Activated CD4-positive, CD25-positive, alpha-beta regulatory T cell treated with anti-CD3 and anti-CD28 coated beads, Interleukin-2, amount 50 U/mL, for 16 hours (primary cell): ENCODE data around the gene IQCB1.
"Not testable (repeated sequence)": the region's sequence is repeated elsewhere in the genome, so short reads cannot be mapped to it uniquely, and the experiment has no call there.

ENCODE experiments used
- DNase-seq: peaks from one replicate; pipeline ENCODE4 v3.0.0-alpha.2; 2020; ENCODE audit warnings: low read depth, low spot score

The IQCB1 gene, protein sequence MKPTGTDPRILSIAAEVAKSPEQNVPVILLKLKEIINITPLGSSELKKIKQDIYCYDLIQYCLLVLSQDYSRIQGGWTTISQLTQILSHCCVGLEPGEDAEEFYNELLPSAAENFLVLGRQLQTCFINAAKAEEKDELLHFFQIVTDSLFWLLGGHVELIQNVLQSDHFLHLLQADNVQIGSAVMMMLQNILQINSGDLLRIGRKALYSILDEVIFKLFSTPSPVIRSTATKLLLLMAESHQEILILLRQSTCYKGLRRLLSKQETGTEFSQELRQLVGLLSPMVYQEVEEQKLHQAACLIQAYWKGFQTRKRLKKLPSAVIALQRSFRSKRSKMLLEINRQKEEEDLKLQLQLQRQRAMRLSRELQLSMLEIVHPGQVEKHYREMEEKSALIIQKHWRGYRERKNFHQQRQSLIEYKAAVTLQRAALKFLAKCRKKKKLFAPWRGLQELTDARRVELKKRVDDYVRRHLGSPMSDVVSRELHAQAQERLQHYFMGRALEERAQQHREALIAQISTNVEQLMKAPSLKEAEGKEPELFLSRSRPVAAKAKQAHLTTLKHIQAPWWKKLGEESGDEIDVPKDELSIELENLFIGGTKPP

DNA sequence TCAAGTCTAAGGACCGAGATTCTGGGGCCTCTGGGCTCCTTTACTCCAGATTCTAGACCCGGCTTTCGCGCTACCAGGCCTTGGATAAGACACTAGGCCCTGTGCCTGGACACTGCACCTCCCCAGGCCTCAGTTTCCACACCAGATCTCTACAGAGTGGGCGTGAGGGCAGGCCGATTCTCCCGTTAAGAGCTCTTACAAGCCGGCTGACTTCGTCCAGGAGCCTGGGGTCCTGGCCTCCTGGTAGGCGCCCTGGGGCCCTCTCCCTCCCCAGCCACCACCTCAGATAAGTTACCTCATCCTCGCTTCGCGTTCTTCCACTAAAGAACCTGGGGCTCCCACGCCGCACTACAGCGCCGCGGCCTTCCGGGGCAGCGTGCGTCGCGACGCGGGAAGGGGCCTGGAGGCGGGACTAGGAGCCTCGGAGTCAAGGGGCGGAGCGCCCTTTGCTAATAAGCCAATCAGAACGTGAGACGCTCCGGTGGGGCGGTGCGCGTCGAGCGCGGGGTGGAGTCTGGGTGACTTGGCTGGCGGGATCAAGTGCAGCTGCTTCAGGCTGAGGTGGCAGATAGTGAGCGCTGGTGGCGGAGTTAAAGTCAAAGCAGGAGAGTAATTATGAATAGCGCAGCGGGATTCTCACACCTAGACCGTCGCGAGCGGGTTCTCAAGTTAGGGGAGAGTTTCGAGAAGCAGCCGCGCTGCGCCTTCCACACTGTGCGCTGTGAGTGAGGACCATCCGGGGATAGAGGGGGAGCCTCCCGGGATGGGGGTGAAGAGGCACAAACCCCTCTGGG is at the start of gene IQCB1, which contains the start of gene EAF2:
IQCB1 (minus strand) TSS at position 390 of the 794 bp plus-strand sequence. CDS start 6,100 bp downstream, outside the sequence.
EAF2 (plus strand) TSS at position 539 of the 794 bp plus-strand sequence; CDS start at position 616, 77 bp downstream.
- DNase-seq: peak; percentile 90

DNA sequence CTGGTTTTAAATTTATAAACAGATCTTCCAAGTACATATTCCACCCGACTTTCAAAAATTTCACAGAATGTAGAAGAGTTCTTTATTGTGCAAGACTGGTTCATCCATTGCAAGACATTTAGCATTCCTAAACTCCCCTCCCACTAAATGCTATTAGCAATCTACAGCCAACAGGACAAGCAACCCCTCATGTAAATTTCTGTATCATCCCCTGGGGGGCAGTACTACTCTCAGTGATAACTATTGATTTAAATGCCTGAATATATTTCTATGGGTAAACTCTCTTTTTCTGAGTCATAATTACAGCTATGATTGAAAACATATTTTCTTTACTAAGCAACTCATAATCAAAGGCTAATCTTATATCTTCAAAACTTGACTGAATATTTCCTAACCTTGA is 48.6 kb upstream of the IQCB1 start:
- DNase-seq: no peak

DNA sequence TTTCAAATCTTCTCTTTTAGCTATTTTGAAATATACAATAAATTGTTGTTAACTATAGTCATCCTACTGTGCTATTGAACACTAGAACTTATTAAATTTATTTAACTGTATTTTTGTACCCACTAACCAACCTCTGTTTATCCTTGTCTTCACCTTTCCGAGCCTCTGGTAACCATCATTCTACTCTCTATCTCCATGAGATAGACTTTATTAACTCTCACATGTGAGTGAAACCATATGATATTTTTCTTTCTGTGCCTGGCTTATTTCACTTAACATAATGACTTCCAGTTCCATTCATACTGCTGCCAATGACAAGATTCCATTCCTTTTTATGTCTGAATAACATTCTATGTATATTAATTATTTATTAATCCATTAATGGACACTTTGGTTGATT is 43.6 kb upstream of the IQCB1 start:
- no peak for DNase-seq

DNA sequence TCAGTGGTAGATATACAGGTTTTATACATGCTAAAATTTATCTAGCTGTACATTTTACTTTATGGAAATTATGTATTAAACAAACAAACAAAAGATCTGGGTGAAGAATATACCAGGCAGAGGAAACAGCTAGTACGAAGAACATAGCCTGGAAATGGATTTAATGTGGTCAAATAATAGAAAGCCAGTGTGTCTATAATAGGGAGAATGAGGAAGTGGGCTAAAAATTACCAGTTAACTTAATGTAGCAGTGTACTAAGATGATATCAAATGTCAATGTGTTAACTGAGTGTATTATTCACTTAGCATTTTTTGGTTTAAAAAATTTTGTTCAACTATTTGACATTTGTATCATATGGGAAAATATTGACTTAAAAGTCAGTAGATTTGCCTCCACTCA is 36.6 kb upstream of the IQCB1 start:
- no peak for DNase-seq

DNA sequence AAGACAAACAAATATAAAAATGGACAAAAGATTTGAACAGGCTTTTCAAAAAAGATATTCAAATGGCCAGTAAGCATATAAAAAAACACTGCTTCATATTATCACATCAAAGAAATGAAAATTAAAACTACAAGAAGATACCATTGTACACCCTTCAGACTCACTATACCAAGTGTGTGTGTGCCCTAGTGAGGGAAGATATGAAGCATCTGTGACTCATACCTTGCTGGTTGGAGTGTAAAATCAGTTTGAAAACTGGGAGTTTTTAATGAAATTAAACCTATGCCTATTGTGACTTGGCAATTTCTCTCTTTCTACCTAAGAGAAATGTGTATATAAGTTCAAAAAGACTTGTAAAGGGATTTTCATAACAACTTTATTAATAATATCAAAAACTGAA is 35.9 kb upstream of the IQCB1 start:
- DNase-seq: no peak

DNA sequence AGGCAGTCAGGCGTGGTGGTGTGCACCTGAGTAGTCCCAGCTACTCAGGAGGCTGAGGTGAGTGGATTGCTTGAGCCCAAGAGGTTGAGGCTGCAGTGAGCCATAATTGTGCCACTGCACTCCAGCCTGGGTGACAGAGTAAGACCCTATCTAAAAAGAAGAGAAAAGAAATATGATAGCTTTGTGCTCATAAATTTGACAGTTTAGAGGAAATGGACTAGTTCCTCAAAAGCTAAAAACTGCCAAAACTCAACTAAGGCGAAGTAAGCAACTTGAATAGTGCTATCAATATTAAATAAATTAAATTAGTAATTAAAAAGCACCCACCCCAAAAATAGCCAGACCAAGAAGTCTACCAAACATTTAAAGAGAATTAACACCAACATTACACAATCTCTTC is 34.9 kb upstream of the IQCB1 start:
- no peak for DNase-seq

DNA sequence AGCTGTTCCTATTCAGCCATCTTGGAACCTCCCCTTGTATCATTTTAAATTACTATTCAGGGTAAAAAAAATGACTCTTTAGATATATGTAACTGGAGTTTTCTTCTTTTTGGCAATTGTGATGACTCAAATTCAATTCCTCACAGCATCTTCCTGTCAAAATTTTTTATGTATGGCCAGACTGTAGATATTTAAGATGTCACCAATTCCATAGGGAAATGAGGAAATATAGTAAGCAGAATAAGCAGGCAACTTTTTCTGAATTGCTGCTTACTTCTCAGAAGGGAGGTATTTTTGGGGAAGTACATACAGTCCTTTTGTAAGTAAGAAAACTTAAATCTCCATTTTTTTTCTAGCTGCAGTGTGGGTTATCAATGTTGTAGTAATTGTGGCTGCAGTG is 28.9 kb upstream of the IQCB1 start:
- no peak for DNase-seq

DNA sequence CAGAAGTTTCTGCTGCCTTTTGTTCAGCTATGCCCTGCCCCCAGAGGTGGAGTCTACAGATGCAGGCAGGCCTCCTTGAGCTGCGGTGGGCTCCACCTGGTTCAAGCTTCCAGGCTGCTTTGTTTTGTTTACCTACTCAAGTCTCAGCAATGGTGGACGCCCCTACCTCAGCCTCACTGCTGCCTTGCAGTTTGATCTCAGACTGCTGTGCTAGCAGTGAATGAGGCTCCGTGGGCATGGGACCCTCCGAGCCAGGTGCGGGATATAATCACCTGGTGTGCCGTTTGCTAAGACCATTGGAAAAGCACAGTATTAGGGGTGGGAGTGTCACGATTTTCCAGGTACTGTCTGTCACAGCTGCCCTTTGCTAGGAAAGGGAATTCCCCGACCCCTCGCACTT is 28.4 kb upstream of the IQCB1 start:
- not testable (repeated sequence) for DNase-seq

DNA sequence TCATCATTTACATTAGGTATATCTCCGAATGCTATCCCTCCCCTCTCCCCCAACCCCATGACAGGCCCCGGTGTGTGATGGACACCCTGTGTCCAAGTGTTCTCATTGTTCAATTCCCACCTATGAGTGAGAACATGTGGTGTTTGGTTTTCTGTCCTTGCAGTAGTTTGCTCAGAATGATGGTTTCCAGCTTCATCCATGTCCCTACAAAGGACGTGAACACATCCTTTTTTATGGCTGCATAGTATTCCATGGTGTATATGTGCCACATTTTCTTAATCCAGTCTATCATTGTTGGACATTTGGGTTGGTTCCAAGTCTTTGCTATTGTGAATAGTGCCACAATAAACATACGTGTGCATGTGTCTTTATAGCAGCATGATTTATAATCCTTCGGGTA is 22.9 kb upstream of the IQCB1 start:
- DNase-seq: not testable (repeated sequence)

DNA sequence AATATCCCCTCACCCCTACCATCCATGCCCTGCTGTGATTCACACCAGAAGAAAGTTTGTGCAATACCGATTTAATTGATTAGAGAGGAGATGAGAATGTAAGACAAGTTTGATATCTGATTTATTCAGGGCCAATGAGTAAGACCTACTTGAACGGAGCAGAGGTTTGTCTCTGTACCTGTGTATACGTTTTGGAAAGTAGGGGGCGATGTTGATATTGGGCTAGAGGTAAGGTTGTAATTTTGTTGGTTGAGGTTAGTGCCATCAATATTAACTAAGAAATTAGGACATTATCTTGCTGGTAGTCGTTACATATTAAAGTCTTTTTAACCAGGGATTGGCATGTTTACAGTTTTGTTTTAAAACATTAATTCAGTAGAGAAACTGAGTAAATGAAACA is 20.7 kb upstream of the IQCB1 start:
- no peak for DNase-seq

DNA sequence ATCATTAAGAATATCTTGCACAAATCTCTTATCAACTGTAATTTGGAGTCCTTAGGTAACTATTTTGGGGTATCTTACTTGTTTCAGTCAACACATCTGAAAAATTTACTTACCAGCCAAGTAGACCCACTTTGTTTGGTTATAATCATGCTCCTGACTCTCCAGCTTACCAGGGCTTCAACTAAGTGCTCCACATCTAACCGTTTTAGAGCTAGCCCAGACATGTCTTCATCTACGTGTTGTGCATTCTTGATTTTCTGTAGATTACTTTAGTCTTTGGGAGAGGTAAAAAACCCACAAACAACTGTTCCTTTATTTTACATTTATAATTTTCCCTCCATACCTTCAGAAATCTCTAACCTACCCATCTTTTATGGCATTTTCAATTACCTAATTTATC is 17.4 kb upstream of the IQCB1 start:
- DNase-seq: no peak

DNA sequence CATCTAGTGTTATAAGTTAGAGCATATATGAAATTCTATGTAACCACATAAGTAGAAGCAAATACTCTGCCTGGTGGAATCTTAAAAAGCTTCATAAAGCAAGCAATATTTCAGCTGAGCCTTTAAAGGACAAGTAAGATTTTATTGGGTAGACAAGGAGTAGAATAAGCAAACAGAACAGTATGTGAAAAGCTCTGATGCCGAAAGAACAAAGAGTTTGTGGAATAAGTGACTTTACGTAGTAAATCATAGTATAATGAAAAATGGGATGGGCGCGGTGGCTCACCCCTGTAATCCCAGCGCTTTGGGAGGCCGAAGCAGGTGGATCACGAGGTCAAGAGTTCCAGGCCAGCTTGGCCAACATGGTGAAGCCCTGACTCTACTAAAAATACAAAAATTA is 10.0 kb upstream of the IQCB1 start:
- no peak for DNase-seq

DNA sequence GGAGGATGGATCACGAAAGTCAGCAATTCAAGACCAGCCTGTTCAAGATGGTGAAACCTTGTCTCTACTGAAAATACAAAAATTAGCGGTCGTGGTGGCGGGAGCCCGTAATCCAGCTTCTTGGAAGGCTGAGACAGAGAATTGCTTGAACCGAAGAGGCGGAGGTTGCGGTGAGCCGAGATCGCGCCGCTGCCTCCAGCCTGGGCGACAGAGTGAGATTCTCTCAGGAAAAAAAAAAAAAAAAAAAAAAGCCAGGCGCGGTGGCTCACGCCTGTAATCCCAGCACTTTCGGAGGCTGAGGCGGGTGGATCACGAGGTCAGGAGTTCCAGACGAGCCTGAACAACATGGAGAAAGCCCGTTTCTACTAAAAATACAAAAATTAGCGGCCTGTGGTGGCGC is 5.1 kb upstream of the IQCB1 start:
- no peak for DNase-seq

DNA sequence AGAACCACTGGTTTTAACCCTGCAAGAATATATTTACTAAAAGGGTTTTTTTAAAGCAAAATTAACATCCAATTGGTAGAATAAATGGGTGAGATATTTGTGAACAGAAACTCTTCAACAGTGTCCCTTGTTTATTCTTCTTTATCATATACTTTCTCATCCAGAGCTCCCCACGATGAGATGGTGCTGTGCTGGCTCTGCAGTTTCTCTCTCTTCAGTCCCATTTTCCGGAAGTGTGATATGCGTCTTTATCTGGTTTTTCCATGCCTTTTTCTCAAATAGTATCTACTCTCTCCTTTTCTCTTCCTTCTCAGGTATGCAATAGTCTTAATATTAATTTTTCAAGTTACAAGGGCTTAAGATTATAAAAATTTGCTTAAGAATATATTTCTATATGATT is 1.6 kb upstream of the IQCB1 start:
- no peak for DNase-seq

DNA sequence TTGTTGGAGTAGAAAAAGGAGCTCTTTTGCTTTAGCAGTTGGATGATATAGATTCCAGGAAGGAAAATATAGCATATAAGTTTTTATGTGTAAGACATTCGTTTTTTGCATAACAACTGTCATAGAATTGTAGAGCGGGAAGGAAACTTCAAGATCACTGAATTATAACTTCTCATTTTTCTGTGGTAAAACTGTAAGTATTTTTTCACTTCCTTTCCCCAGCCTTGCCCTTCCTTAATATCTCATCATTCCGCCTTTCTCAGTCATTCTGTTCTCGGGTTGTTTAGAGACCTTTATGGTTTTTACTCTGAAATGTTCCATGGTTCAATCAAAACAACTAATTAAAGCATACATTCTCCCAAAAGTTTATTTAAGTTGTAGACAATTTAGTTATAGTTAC is 1.2 kb upstream of the IQCB1 start:
- DNase-seq: no peak

DNA sequence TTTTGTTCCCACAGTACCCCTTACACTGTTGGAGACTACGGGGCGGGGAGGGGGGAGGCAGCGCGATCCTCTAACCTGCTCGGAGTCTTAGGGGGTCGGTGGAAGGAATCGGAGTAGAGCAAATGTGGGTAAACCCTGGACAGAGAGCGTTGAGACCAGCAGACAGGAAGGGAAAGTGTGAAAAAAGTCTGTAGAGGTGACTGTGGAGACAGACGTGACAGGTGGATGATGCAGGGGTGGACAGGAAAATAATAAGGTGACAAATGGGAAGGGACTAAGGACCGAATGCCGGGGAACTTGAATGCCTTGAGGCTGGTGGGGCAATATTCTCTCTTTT is 573 bp upstream of the IQCB1 start:
- DNase-seq: no peak

DNA sequence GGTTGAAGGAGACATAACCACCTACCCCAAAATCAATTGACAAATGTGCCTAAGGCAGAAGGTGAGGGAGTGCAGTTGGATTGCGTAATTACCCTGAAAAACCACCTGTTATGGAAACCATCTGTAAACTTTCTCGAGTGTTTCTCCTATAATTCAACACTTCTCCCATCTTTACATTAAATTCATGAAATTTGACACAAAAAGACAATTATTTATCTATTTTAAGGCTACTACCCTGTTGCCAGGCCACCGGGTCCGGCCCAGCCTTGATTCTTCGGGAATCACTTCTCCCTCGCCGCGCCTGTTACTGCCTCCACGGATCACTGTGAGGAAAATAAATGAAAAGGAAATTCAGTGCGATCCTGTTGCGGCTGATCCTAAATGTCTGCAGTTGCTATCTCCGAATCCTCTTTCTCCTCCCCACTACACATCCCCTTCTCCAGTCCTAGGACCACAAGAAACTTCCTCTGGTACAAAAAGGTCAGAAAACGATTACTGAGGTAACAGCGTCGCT is 646 bp downstream of the IQCB1 start:
- DNase-seq: no peak

DNA sequence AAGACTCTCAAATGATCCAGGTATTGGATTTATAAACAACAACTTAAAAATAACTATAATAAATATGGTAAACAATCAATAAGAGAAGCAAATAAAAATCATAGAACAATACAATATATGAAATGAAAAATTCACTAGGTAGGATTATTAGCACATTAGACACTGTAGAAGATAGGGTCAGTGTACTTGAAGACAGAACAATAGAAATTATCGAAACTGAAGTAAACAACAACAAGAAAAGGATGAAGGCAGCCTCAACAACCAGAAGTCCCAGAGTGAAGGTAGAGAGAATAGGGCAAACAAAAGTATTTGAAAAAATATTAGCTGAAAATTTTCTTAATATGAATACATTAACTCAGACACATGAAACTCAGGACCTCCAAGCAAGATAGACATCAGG is 11.9 kb downstream of the IQCB1 start:
- no peak for DNase-seq

DNA sequence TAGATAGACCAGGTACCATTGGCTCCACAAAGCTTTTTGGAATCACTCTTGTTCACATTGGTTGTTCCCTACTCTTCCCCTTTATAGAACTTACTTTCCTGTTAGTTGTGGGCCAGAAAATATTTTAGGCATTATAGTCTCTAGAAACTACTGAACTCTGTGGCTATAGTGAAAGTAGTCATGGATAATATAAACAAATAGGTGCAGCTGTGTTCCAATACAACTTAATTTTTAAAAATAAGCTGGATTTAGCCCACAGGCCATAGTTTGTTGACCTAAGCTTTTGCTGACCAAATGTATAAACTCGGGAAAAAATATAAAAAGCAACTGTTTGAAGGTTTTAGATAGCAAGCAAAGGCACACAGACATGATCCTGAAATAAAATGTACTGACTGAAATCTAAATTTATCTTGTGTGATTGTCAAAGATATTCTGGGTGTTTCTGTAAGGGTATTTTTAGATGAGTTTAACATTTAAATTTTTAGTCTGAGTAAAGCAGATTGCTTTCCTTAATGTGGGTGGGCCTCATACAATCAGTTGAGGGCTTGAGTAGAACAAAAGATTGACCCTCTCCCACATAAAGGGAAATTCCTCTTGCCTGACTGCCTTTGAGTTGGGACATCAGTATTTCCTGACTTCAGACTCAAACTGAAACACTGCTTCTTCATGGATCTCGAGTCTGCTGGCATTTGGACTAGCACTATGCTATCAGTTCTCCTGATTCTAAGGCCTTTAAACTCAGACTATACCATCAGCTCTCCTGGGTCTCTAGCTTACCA is 13.2 kb downstream of the IQCB1 start:
- DNase-seq: no peak

DNA sequence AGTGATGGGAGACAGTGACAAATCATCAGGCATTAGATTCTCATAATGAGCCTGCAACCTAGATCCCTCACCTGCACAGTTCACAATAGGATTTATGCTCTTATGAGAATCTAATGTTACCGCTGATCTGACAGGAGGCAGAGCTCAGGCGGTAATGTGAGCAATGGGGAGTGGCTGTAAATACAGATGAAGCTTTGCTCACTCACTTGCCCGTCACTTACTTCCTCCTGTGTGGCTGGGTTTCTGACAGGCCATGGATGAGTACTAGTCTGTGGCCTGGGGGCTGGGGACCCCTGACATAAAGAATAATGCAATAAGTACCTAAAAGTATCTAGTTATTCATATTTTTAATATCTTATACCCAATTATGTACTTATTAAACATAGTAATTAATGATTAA is 15.6 kb downstream of the IQCB1 start:
- DNase-seq: no peak

DNA sequence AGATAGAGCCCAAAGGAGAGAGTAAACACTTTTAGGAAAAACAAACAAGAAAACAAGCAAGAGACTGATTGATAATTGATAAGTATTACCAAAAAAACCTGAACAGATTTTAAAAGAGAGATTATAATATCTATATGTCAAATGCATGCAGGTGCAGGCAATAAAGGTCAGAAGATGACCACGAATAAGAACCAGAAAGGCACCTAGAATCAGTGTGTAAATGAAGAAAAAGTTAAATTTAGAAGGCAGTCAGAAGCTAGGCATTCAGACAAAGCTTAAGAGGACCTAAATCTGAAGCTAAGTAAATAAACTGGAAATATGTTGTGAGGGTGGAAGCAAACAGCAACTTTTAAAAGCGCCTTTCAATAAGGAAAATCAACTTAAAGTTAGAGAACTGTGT is 16.3 kb downstream of the IQCB1 start:
- DNase-seq: no peak

DNA sequence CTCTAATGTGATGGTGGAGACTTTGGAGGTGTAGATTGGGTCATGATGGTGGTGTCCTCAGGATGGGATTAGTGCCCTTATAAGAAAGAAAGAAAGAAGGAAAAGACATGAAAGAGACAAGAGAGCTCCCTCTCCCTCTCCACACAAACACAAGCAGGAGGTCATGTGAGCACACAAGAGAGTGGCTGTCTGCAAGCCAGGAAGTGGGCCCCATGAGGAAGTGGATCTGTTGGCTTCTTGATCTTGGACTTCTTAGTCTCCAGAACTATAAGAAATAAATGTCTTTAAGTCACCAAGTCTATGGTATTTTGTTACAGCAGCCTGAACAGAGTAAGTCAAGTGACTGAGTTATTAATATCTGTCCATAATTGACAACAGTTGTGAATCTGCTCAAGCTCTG is 17.1 kb downstream of the IQCB1 start:
- no peak for DNase-seq
